Left ventricle myocardium inferior (tissue), 1 donor: ENCODE measurements around the gene KCTD3. TPM values are rescaled to one million over a fixed set of nuclear protein-coding genes. Genes with fewer than 3 reads are reported as not detected.

Source experiments
- DNase-seq: peaks from one replicate; pipeline ENCODE4 v3.0.0-alpha.2; 2020
- H3K27ac ChIP-seq: fragments of 200-600 bp; replicated peaks from 2 replicates; pipeline ENCODE4 v1.8.0; 2021
- H3K27me3 ChIP-seq: fragments of 200-600 bp; 2 replicates; pipeline ENCODE4 v1.8.0; 2021; ENCODE audit warnings: low read depth
- H3K36me3 ChIP-seq: fragments of 200-600 bp; 2 replicates; pipeline ENCODE4 v1.8.0; 2021
- H3K4me1 ChIP-seq: fragments of 200-600 bp; 2 replicates; pipeline ENCODE4 v1.8.0; 2021
- H3K4me3 ChIP-seq: fragments of 200-600 bp; 2 replicates; pipeline ENCODE4 v1.8.0; 2021; ENCODE audit warnings: mild to moderate bottlenecking, moderate library complexity
- H3K9me3 ChIP-seq: fragments of 200-600 bp; replicated peaks from 2 replicates; pipeline ENCODE4 v1.8.0; 2021
- CTCF ChIP-seq: fragments of 200-600 bp; IDR thresholded peaks from 2 replicates; pipeline ENCODE4 v1.8.0; 2021; ENCODE audit warnings: antibody characterized with exemption, mild to moderate bottlenecking, borderline replicate concordance
- intact Hi-C: fragments of 100-400 bp; cut with micrococcal nuclease; formaldehyde crosslinking; loops from one replicate; pipeline ENCODE4 v1.11.0; 2022
- total RNA-seq: library from RNA; stranded (reverse); fragmentation: NEBNext Ultra II Directional; extraction: Animal tissue kit (Norgen Biotek cat#: 25700); gene quantifications from one replicate; pipeline ENCODE4 v1.2.1, GENCODE V29; 2021
- donor health status: DM: no; HTN: yes; CAD: no; lungs with severe emphysema.

Gene KCTD3
- total RNA-seq, 1 donor from 2014 or later, result 11.2 TPM

GRCh38 chr1:215617979-215618378 lies 50.9 kb downstream of the KCTD3 start:
- H3K27ac ChIP-seq, result peak overlapping the region; percentile 0
- no peaks in the 10 kb centered on the region for H3K27me3 ChIP-seq
- no peak for TF ChIP-seq CTCF
- H3K4me3 ChIP-seq, result no peak overlapping the region
- H3K9me3 ChIP-seq, result peaks cover 5% of the 10 kb centered on the region
- H3K4me1 ChIP-seq, result peaks cover 14% of the 10 kb centered on the region
- intact Hi-C loops, result no loop called here
- no peak for DNase-seq
- H3K36me3 ChIP-seq, result peaks cover 55% of the 10 kb centered on the region

GRCh38 chr1:215623162-215623561 lies 56.1 kb downstream of the KCTD3 start:
- Histone ChIP-seq H3K27me3 (no peaks in the 10 kb centered on the region), H3K27ac (no peak overlapping the region), H3K4me1 (peaks cover under 1% of the 10 kb centered on the region), H3K36me3 (peaks cover 47% of the 10 kb centered on the region), H3K4me3 (no peak overlapping the region), H3K9me3 (no peaks in the 10 kb centered on the region)
- intact Hi-C loops, result no loop called here
- no peak for TF ChIP-seq CTCF
- no peak for DNase-seq

GRCh38 chr1:215625949-215626348 lies 58.8 kb downstream of the KCTD3 start:
- Histone ChIP-seq H3K4me1 (no peaks in the 10 kb centered on the region), H3K4me3 (no peak overlapping the region), H3K9me3 (no peaks in the 10 kb centered on the region), H3K27ac (no peak overlapping the region), H3K27me3 (no peaks in the 10 kb centered on the region), H3K36me3 (peaks cover 22% of the 10 kb centered on the region)
- intact Hi-C loops, result no loop called here
- no peak for DNase-seq
- no peak for TF ChIP-seq CTCF

GRCh38 chr1:215631040-215631439 lies 63.9 kb downstream of the KCTD3 start:
- Histone ChIP-seq H3K4me3 (no peak overlapping the region), H3K9me3 (no peaks in the 10 kb centered on the region), H3K4me1 (no peaks in the 10 kb centered on the region), H3K36me3 (no peaks in the 10 kb centered on the region), H3K27ac (no peak overlapping the region), H3K27me3 (no peaks in the 10 kb centered on the region)
- no peak for TF ChIP-seq CTCF
- no peak for DNase-seq
- intact Hi-C loops, result no loop called here

- Histone ChIP-seq H3K4me3 (no peak overlapping the region), H3K27ac (no peak overlapping the region), H3K36me3 (no peaks in the 10 kb centered on the region), H3K27me3 (no peaks in the 10 kb centered on the region), H3K9me3 (no peaks in the 10 kb centered on the region), H3K4me1 (no peaks in the 10 kb centered on the region)
- intact Hi-C loops, result no loop called here
- TF ChIP-seq CTCF, result no peak
- DNase-seq, result no peak
Measured at GRCh38 chr1:215631489-215631888, 64.4 kb downstream of the KCTD3 start.

GRCh38 chr1:215635827-215636226 lies 68.7 kb downstream of the KCTD3 start:
- TF ChIP-seq CTCF, result no peak
- H3K4me1 ChIP-seq, result no peaks in the 10 kb centered on the region
- no peaks in the 10 kb centered on the region for H3K27me3 ChIP-seq
- no peak for DNase-seq
- no peak overlapping the region for H3K4me3 ChIP-seq
- intact Hi-C loops, result no loop called here
- no peak overlapping the region for H3K27ac ChIP-seq
- no peaks in the 10 kb centered on the region for H3K9me3 ChIP-seq
- H3K36me3 ChIP-seq, result no peaks in the 10 kb centered on the region
